ENCODE data around the gene ANTXR1.

ANTXR1 gene

GRCh38 chr2:69088466-69088865 lies 75.5 kb downstream of the ANTXR1 start:
- H3K36me3 ChIP-seq (ENCODE audit: insufficient read depth, low read length) = peaks cover 28% of the 10 kb centered on the region

GRCh38 chr2:69089266-69089665 lies 76.3 kb downstream of the ANTXR1 start:
- no peaks in the 10 kb centered on the region for H3K9me3 ChIP-seq (ENCODE audit: low read length)
- no peak overlapping the region for H3K4me3 ChIP-seq (ENCODE audit: low read length)
- peaks cover 33% of the 10 kb centered on the region for H3K36me3 ChIP-seq (ENCODE audit: insufficient read depth, low read length)
- no peak overlapping the region for H2AFZ ChIP-seq (ENCODE audit: low read depth, low read length)
- H3K4me1 ChIP-seq (ENCODE audit: insufficient read depth, low read length) = no peaks in the 10 kb centered on the region
- H3K27me3 ChIP-seq (ENCODE audit: insufficient read depth, low read length) = no peaks in the 10 kb centered on the region

More at GRCh38 chr2:69088466-69088865, 75.5 kb downstream of the ANTXR1 start:
- Histone ChIP-seq H3K9me3 (ENCODE audit: low read length) (no peaks in the 10 kb centered on the region), H3K4me3 (ENCODE audit: low read length) (no peak overlapping the region), H3K4me1 (ENCODE audit: insufficient read depth, low read length) (no peaks in the 10 kb centered on the region), H2AFZ (ENCODE audit: low read depth, low read length) (no peak overlapping the region), H3K27me3 (ENCODE audit: insufficient read depth, low read length) (no peaks in the 10 kb centered on the region)

- Histone ChIP-seq H3K36me3 (ENCODE audit: insufficient read depth, low read length) (peaks cover 40% of the 10 kb centered on the region), H3K27me3 (ENCODE audit: insufficient read depth, low read length) (no peaks in the 10 kb centered on the region), H2AFZ (ENCODE audit: low read depth, low read length) (no peak overlapping the region), H3K9me3 (ENCODE audit: low read length) (no peaks in the 10 kb centered on the region), H3K4me1 (ENCODE audit: insufficient read depth, low read length) (no peaks in the 10 kb centered on the region), H3K4me3 (ENCODE audit: low read length) (no peak overlapping the region)
Measured at GRCh38 chr2:69089998-69090397, 77.0 kb downstream of the ANTXR1 start.

GRCh38 chr2:69090820-69091219 lies 77.8 kb downstream of the ANTXR1 start:
- Histone ChIP-seq H3K36me3 (ENCODE audit: insufficient read depth, low read length) (peaks cover 45% of the 10 kb centered on the region), H3K4me3 (ENCODE audit: low read length) (no peak overlapping the region)

GRCh38 chr2:69092857-69093256 lies 79.9 kb downstream of the ANTXR1 start:
- Histone ChIP-seq H3K4me3 (ENCODE audit: low read length) (no peak overlapping the region), H3K9me3 (ENCODE audit: low read length) (no peaks in the 10 kb centered on the region), H2AFZ (ENCODE audit: low read depth, low read length) (no peak overlapping the region), H3K27me3 (ENCODE audit: insufficient read depth, low read length) (no peaks in the 10 kb centered on the region), H3K4me1 (ENCODE audit: insufficient read depth, low read length) (no peaks in the 10 kb centered on the region), H3K36me3 (ENCODE audit: insufficient read depth, low read length) (peaks cover 51% of the 10 kb centered on the region)

More at GRCh38 chr2:69090820-69091219, 77.8 kb downstream of the ANTXR1 start:
- Histone ChIP-seq H3K9me3 (ENCODE audit: low read length) (no peaks in the 10 kb centered on the region), H3K4me1 (ENCODE audit: insufficient read depth, low read length) (no peaks in the 10 kb centered on the region), H3K27me3 (ENCODE audit: insufficient read depth, low read length) (no peaks in the 10 kb centered on the region), H2AFZ (ENCODE audit: low read depth, low read length) (no peak overlapping the region)

GRCh38 chr2:69095305-69095704 lies 82.3 kb downstream of the ANTXR1 start:
- H3K4me3 ChIP-seq (ENCODE audit: low read length) = no peak overlapping the region
- H3K27me3 ChIP-seq (ENCODE audit: insufficient read depth, low read length) = no peaks in the 10 kb centered on the region
- peaks cover 55% of the 10 kb centered on the region for H3K36me3 ChIP-seq (ENCODE audit: insufficient read depth, low read length)
- H3K9me3 ChIP-seq (ENCODE audit: low read length) = no peaks in the 10 kb centered on the region
- H2AFZ ChIP-seq (ENCODE audit: low read depth, low read length) = no peak overlapping the region
- H3K4me1 ChIP-seq (ENCODE audit: insufficient read depth, low read length) = no peaks in the 10 kb centered on the region

- no peaks in the 10 kb centered on the region for H3K4me1 ChIP-seq (ENCODE audit: insufficient read depth, low read length)
- H3K4me3 ChIP-seq (ENCODE audit: low read length) = no peak overlapping the region
- no peak overlapping the region for H2AFZ ChIP-seq (ENCODE audit: low read depth, low read length)
- no peaks in the 10 kb centered on the region for H3K27me3 ChIP-seq (ENCODE audit: insufficient read depth, low read length)
- H3K36me3 ChIP-seq (ENCODE audit: insufficient read depth, low read length) = peaks cover 47% of the 10 kb centered on the region
- no peaks in the 10 kb centered on the region for H3K9me3 ChIP-seq (ENCODE audit: low read length)
Measured at GRCh38 chr2:69096326-69097095, 83.5 kb downstream of the ANTXR1 start.

- no peak overlapping the region for H2AFZ ChIP-seq (ENCODE audit: low read depth, low read length)
- no peaks in the 10 kb centered on the region for H3K27me3 ChIP-seq (ENCODE audit: insufficient read depth, low read length)
- H3K9me3 ChIP-seq (ENCODE audit: low read length) = no peaks in the 10 kb centered on the region
- H3K36me3 ChIP-seq (ENCODE audit: insufficient read depth, low read length) = peaks cover 47% of the 10 kb centered on the region
- no peaks in the 10 kb centered on the region for H3K4me1 ChIP-seq (ENCODE audit: insufficient read depth, low read length)
- H3K4me3 ChIP-seq (ENCODE audit: low read length) = no peak overlapping the region
Measured at GRCh38 chr2:69097148-69097610, 84.2 kb downstream of the ANTXR1 start.

- Histone ChIP-seq H3K9me3 (ENCODE audit: low read length) (no peaks in the 10 kb centered on the region), H3K36me3 (ENCODE audit: insufficient read depth, low read length) (peaks cover 51% of the 10 kb centered on the region), H2AFZ (ENCODE audit: low read depth, low read length) (no peak overlapping the region), H3K4me3 (ENCODE audit: low read length) (no peak overlapping the region), H3K27me3 (ENCODE audit: insufficient read depth, low read length) (no peaks in the 10 kb centered on the region), H3K4me1 (ENCODE audit: insufficient read depth, low read length) (no peaks in the 10 kb centered on the region)
Measured at GRCh38 chr2:69097891-69098655, 85.1 kb downstream of the ANTXR1 start.

- Histone ChIP-seq H3K36me3 (ENCODE audit: insufficient read depth, low read length) (peaks cover 54% of the 10 kb centered on the region), H3K27me3 (ENCODE audit: insufficient read depth, low read length) (no peaks in the 10 kb centered on the region), H2AFZ (ENCODE audit: low read depth, low read length) (no peak overlapping the region), H3K9me3 (ENCODE audit: low read length) (no peaks in the 10 kb centered on the region), H3K4me3 (ENCODE audit: low read length) (no peak overlapping the region), H3K4me1 (ENCODE audit: insufficient read depth, low read length) (no peaks in the 10 kb centered on the region)
Measured at GRCh38 chr2:69099541-69099940, 86.6 kb downstream of the ANTXR1 start.

- Histone ChIP-seq H3K27me3 (ENCODE audit: insufficient read depth, low read length) (no peaks in the 10 kb centered on the region), H3K4me3 (ENCODE audit: low read length) (no peak overlapping the region), H3K9me3 (ENCODE audit: low read length) (no peaks in the 10 kb centered on the region), H3K4me1 (ENCODE audit: insufficient read depth, low read length) (no peaks in the 10 kb centered on the region), H3K36me3 (ENCODE audit: insufficient read depth, low read length) (peaks cover 55% of the 10 kb centered on the region), H2AFZ (ENCODE audit: low read depth, low read length) (no peak overlapping the region)
Measured at GRCh38 chr2:69100220-69100723, 87.3 kb downstream of the ANTXR1 start.

GRCh38 chr2:69102041-69102593 lies 89.1 kb downstream of the ANTXR1 start:
- peaks cover 54% of the 10 kb centered on the region for H3K36me3 ChIP-seq (ENCODE audit: insufficient read depth, low read length)

GRCh38 chr2:69103419-69103818 lies 90.4 kb downstream of the ANTXR1 start:
- Histone ChIP-seq H2AFZ (ENCODE audit: low read depth, low read length) (no peak overlapping the region), H3K36me3 (ENCODE audit: insufficient read depth, low read length) (peaks cover 48% of the 10 kb centered on the region), H3K4me1 (ENCODE audit: insufficient read depth, low read length) (no peaks in the 10 kb centered on the region), H3K27me3 (ENCODE audit: insufficient read depth, low read length) (no peaks in the 10 kb centered on the region), H3K9me3 (ENCODE audit: low read length) (no peaks in the 10 kb centered on the region), H3K4me3 (ENCODE audit: low read length) (no peak overlapping the region)

More at GRCh38 chr2:69102041-69102593, 89.1 kb downstream of the ANTXR1 start:
- Histone ChIP-seq H2AFZ (ENCODE audit: low read depth, low read length) (no peak overlapping the region), H3K4me3 (ENCODE audit: low read length) (no peak overlapping the region), H3K4me1 (ENCODE audit: insufficient read depth, low read length) (no peaks in the 10 kb centered on the region), H3K9me3 (ENCODE audit: low read length) (no peaks in the 10 kb centered on the region), H3K27me3 (ENCODE audit: insufficient read depth, low read length) (no peaks in the 10 kb centered on the region)
